PC-3 (cell line): Measurements from ENCODE around the gene HBP1.

ENCODE experiments used
- CTCF ChIP-seq: fragments of 300-600 bp; sonication (generic); conservative IDR thresholded peaks from 2 replicates; pipeline ENCODE4 v1.5.1; 2017; ENCODE audit warnings: antibody characterized with exemption, low read depth, mild to moderate bottlenecking, low read length
- EZH2phosphoT487 ChIP-seq: fragments of 300-600 bp; sonication (generic); IDR thresholded peaks from 2 replicates; pipeline ENCODE4 v1.6.1; 2018; ENCODE audit warnings: mild to moderate bottlenecking, antibody characterized with exemption, low read length, borderline replicate concordance

DNA sequence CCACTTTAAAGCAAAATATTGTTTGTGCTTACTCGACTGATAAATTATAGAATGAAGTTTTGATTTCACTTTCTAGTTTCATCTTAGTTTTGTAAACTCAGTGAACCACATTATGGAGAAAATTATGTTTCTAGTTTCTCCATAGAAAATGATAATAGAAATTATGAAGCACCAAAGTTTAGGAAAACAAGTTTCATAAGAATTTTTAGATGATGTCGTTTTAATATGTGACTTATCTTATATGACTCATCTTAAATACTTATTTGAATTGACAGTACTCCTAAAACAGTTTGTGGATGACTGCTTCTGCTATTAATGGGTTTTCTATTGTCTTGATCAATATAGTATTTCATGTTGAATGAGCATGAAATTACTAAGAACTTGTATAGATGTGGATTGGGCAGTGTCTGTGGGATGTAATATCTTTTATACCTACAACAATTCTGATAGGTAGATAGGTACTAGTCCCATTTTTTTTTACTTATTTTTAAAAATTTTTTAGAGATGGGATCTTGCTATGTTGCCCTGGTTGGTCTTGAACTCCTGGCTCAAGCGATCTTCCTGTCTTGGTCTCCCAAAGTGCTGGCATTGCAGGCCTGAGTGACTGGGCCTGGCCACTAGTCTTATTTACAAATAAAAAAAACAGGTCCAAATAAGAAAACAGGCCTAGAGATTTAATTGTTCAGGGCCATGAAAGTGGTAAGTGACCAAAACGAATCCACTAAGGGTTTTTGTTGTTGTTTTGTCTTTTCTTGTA lies 3.7 kb downstream of the HBP1 start:
- TF ChIP-seq CTCF = no peak
- TF ChIP-seq EZH2phosphoT487 = no peak
